ENCODE measurements around the gene MED27. TPM values are rescaled to one million over a fixed set of nuclear protein-coding genes. Genes with fewer than 3 reads are reported as not detected.

The MED27 gene
- total RNA-seq, 1 donor from 2014 or later, result 28.2 TPM

DNA sequence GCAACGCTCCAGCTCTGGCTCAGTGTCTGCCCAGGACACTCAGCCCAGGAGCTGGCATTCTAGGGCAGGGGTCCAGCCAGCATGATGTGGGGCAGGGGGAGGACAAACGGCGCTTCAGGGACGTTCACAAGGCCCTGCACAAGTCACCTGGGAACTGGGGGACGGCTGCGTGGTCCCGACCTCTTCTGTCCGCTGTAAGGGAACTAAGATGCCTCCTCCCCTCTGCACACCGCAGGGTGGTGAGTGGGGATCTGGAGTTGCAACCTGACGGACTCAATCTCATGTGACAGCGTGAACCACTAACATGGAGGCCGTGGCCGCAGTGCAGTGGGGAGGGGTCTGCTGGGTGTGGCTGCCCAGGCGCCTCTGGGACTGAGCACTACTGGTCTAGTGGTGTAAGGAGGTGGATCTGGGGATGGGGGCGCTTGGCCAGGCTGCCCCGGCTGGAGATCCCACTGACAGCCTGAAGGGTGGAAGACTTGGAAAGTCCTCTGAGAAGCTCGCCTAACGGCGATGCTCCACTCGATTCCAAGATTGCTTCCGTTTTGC is 251.8 kb downstream of the MED27 start:
- H3K27me3 Mint-ChIP-seq (ENCODE audit: low read depth), result peaks cover 41% of the 10 kb centered on the region
- H3K36me3 Mint-ChIP-seq (ENCODE audit: low read depth), result no peaks in the 10 kb centered on the region
- no peaks in the 10 kb centered on the region for H3K4me1 Mint-ChIP-seq (ENCODE audit: low read depth)
- no peaks in the 10 kb centered on the region for H3K9me3 Mint-ChIP-seq (ENCODE audit: low read depth)
- no peak overlapping the region for H3K27ac Mint-ChIP-seq (ENCODE audit: unreplicated experiment)
- TF ChIP-seq, protein P1, sequence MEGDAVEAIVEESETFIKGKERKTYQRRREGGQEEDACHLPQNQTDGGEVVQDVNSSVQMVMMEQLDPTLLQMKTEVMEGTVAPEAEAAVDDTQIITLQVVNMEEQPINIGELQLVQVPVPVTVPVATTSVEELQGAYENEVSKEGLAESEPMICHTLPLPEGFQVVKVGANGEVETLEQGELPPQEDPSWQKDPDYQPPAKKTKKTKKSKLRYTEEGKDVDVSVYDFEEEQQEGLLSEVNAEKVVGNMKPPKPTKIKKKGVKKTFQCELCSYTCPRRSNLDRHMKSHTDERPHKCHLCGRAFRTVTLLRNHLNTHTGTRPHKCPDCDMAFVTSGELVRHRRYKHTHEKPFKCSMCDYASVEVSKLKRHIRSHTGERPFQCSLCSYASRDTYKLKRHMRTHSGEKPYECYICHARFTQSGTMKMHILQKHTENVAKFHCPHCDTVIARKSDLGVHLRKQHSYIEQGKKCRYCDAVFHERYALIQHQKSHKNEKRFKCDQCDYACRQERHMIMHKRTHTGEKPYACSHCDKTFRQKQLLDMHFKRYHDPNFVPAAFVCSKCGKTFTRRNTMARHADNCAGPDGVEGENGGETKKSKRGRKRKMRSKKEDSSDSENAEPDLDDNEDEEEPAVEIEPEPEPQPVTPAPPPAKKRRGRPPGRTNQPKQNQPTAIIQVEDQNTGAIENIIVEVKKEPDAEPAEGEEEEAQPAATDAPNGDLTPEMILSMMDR (IDR thresholded peaks at IDR 0.05), result no peak
- no peak overlapping the region for H3K4me3 Mint-ChIP-seq (ENCODE audit: unreplicated experiment)
- DNase-seq (ENCODE audit: low spot score), result peak; percentile 70

DNA sequence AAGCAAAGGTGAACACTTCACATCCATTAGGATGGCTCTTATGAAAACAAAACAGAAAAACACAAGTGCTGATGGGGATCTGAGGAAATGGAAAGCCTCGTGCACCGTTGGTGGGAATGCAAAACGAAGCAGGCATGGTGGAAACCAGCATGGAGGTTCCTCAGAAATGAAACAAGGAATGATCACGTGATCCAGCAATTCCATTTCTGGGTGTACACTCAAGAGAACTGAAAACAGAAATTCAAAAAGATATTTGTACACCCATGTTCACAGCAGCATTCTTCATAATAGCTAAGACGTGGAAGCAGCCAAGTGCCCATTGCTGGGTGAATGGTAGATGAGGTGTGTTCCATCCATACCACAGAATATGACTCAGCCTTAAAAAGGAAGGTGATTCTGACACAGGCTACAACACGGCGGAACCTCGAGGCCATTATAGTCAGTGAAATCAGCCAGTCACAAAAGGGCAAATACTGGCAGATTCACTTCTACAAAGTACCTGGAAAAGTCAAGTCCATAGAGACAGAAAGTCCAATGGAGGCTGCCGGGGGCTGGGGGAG is 252.6 kb downstream of the MED27 start:
- Mint-ChIP-seq H3K36me3 (ENCODE audit: low read depth) (no peaks in the 10 kb centered on the region), H3K4me1 (ENCODE audit: low read depth) (no peaks in the 10 kb centered on the region), H3K9me3 (ENCODE audit: low read depth) (no peaks in the 10 kb centered on the region), H3K27ac (ENCODE audit: unreplicated experiment) (no peak overlapping the region), H3K27me3 (ENCODE audit: low read depth) (peaks cover 40% of the 10 kb centered on the region), H3K4me3 (ENCODE audit: unreplicated experiment) (no peak overlapping the region)
- peak; percentile 6 for DNase-seq (ENCODE audit: low spot score)
- TF ChIP-seq, protein P1 (IDR thresholded peaks at IDR 0.05), result no peak

DNA sequence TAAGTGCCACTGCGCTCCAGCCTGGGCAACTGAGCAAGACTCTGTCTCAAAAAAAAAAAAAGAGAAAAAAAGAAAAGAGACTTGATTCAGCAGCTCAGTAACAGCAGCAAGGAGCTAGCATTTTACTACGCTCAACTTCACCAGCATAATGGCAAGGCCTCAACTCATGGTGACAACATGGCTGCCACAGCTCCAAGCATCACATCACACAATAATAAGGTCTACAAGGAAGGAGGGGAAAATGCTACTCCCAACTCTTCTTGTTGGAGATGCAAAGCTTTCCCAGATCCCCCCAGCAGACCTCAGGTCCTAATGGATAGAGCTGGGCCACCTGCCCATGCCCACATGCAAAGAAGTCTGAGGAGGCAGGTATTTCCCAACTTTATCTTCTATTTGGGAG is 253.6 kb downstream of the MED27 start:
- Mint-ChIP-seq H3K36me3 (ENCODE audit: low read depth) (no peaks in the 10 kb centered on the region), H3K4me3 (ENCODE audit: unreplicated experiment) (no peak overlapping the region), H3K27me3 (ENCODE audit: low read depth) (peaks cover 50% of the 10 kb centered on the region), H3K27ac (ENCODE audit: unreplicated experiment) (no peak overlapping the region), H3K4me1 (ENCODE audit: low read depth) (no peaks in the 10 kb centered on the region), H3K9me3 (ENCODE audit: low read depth) (no peaks in the 10 kb centered on the region)
- TF ChIP-seq, protein P1 (IDR thresholded peaks at IDR 0.05), result no peak
- no peak for DNase-seq (ENCODE audit: low spot score)

DNA sequence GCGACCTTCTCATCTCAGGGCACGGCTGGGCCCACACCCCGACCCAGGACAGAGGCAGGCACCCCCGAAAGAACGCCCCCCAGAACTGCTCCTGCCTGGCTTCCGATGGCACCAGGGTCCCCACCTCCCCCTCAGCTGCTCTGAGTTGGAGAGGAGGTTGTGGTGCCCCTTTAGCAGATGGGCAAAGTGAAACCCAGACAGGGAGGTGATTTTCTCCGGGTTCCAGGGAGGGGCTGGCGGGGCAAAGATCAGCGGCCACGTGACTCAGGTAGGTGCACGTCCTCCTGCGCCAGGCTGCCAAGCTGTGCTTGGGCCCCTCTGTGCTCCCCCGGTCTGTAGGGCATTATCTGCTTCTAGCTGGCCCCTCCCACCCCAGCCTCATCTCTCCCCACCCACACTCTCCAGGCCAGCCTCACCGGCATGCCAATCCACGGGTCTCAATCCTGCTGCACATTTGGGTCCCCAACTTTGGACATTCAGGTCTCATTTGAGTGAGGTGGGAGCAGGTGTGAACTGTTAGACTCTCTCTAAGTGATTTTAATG is 254.6 kb downstream of the MED27 start:
- H3K4me3 Mint-ChIP-seq (ENCODE audit: unreplicated experiment), result no peak overlapping the region
- no peaks in the 10 kb centered on the region for H3K9me3 Mint-ChIP-seq (ENCODE audit: low read depth)
- H3K27me3 Mint-ChIP-seq (ENCODE audit: low read depth), result peaks cover 59% of the 10 kb centered on the region
- DNase-seq (ENCODE audit: low spot score), result peak; percentile 57
- H3K4me1 Mint-ChIP-seq (ENCODE audit: low read depth), result no peaks in the 10 kb centered on the region
- TF ChIP-seq, protein P1 (IDR thresholded peaks at IDR 0.05), result no peak
- H3K27ac Mint-ChIP-seq (ENCODE audit: unreplicated experiment), result no peak overlapping the region
- H3K36me3 Mint-ChIP-seq (ENCODE audit: low read depth), result no peaks in the 10 kb centered on the region

DNA sequence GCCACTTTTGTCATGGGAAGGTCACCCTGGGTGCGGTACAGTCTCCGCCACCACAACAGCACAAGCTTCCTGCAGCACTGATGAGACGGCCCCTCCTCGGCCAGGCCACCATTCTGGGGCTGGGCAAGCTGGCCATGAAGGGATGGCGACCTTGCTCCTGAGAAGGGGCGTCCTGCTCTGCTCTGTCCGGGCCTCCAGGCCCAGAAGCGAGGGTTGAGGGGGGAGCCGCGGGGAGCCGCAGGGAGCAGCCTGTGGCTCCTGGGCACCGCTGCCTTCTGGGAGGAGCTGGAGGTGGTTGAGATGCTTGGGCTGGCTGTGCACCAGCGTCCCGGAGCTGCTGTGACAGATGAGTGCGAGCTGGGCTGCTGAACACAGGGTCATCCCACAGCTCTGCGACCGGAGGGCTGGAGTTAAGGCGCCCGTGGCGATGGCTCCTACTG is 255.5 kb downstream of the MED27 start:
- TF ChIP-seq, protein P1 (IDR thresholded peaks at IDR 0.05), result no peak
- Mint-ChIP-seq H3K9me3 (ENCODE audit: low read depth) (no peaks in the 10 kb centered on the region), H3K27me3 (ENCODE audit: low read depth) (peaks cover 63% of the 10 kb centered on the region), H3K4me1 (ENCODE audit: low read depth) (no peaks in the 10 kb centered on the region), H3K36me3 (ENCODE audit: low read depth) (no peaks in the 10 kb centered on the region), H3K4me3 (ENCODE audit: unreplicated experiment) (no peak overlapping the region), H3K27ac (ENCODE audit: unreplicated experiment) (no peak overlapping the region)
- DNase-seq (ENCODE audit: low spot score), result peak; percentile 83

All from chondrocyte (in vitro differentiated cells).